Mucosa of descending colon (tissue), 3 donors: ENCODE measurements around the gene CYB561D1. TPM values are rescaled to one million over a fixed set of nuclear protein-coding genes. Genes with fewer than 3 reads are reported as not detected.

Experiments used
- ATAC-seq: fragments of 200-7000 bp; cut with Tn5 transposase; one replicate; pipeline ENCODE4 v1.9.1; 2020; ENCODE audit warnings: mild to moderate bottlenecking, moderate library complexity
- DNase-seq, 3 donors: peaks; one replicate each; pipeline ENCODE4 v3.0.0-alpha.2; 2020
- H3K36me3 ChIP-seq: fragments of 200-600 bp; one replicate; pipeline ENCODE4 v1.8.0; 2021; ENCODE audit warnings: low read depth, mild to moderate bottlenecking
- H3K4me1 ChIP-seq: fragments of 200-600 bp; one replicate; pipeline ENCODE4 v1.8.0; 2021; ENCODE audit warnings: low read depth, mild to moderate bottlenecking
- H3K4me3 ChIP-seq: fragments of 200-600 bp; one replicate; pipeline ENCODE4 v1.8.0; 2021; ENCODE audit warnings: mild to moderate bottlenecking
- H3K9me3 ChIP-seq: fragments of 200-600 bp; one replicate; pipeline ENCODE4 v1.8.0; 2021; ENCODE audit warnings: mild to moderate bottlenecking
- intact Hi-C, 2 donors: fragments of 100-400 bp; cut with DNase I in 1 of 2; cut with micrococcal nuclease in 1 of 2; formaldehyde crosslinking; loops; one replicate each; pipeline versions ENCODE4 v1.11.0 to v1.11.1; 2022; cut with DNase I, micrococcal nuclease
- total RNA-seq, 3 donors: library from RNA; stranded (reverse); fragmentation: NEBNext Ultra II Directional in 2 of 3; extraction: Animal tissue kit (Norgen Biotek cat#: 25700) in 2 of 3; gene quantifications; one replicate each; pipeline versions ENCODE4 v1.2.1 to v1.2.4, GENCODE V29; 2021 to 2023
- TF ChIP-seq, protein P1 (sequence below): fragments of 200-600 bp; IDR thresholded peaks from one replicate; pipeline ENCODE4 v1.8.0; 2022; ENCODE audit warnings: antibody characterized with exemption, mild to moderate bottlenecking
- donor health status: DM: no; HTN: no; CAD: no; lungs with moderate emphysema.
- donor health status: DM: no; HTN: no; CAD: no.
- donor health status: DM: no; HTN: yes; CAD: no.

CYB561D1 gene
- total RNA-seq, 3 donors from 2014 or later, result 16.0 to 18.7 (median 18.1) TPM

DNA sequence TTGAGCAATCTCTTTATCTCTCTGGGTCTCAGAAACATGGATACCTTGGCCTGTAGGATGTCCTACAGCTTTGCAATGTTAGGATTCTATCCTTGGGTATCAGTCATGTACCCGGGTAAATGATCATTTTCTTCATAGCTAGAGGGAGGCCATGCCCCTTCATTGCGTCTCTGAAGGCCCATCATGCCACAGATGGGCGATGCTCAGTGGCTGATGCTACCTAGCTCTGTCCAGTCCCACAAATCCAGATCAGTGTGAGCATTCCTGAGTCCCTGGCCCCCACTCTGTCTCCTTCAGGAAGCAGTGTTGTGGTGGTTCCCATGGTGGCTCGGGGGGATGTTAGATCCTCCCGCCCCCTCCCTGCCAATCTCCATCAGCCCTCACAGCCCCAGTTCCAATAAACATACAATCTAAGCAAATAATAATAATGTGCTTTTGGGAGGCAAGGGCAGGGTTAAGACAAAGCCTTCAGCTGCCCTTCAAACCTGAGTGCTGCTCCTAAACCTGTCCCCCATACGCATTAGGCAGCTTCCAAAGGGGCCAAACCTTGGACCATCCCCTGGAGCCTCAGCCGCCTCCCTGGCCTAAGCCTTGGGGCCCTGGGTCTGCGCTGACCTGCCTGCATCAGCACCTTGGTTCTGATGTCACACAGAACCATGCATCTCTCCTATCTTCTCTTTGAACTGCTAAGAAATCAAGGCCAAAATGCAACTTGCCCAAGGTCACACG lies 45.1 kb downstream of the CYB561D1 start:
- ATAC-seq (no peak), DNase-seq (no peak)
- intact Hi-C loops, result no loop called here
- H3K4me3 ChIP-seq, result no peak overlapping the region
- no peaks in the 10 kb centered on the region for H3K9me3 ChIP-seq
- no peaks in the 10 kb centered on the region for H3K4me1 ChIP-seq
- TF ChIP-seq, protein P1, sequence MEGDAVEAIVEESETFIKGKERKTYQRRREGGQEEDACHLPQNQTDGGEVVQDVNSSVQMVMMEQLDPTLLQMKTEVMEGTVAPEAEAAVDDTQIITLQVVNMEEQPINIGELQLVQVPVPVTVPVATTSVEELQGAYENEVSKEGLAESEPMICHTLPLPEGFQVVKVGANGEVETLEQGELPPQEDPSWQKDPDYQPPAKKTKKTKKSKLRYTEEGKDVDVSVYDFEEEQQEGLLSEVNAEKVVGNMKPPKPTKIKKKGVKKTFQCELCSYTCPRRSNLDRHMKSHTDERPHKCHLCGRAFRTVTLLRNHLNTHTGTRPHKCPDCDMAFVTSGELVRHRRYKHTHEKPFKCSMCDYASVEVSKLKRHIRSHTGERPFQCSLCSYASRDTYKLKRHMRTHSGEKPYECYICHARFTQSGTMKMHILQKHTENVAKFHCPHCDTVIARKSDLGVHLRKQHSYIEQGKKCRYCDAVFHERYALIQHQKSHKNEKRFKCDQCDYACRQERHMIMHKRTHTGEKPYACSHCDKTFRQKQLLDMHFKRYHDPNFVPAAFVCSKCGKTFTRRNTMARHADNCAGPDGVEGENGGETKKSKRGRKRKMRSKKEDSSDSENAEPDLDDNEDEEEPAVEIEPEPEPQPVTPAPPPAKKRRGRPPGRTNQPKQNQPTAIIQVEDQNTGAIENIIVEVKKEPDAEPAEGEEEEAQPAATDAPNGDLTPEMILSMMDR, result no peak
- no peaks in the 10 kb centered on the region for H3K36me3 ChIP-seq

- Histone ChIP-seq H3K4me1 (no peaks in the 10 kb centered on the region), H3K4me3 (no peak within 1 kb of the TSS), H3K9me3 (no peaks in the 10 kb centered on the region), H3K36me3 (no peaks in the 10 kb centered on the region)
- TF ChIP-seq, protein P1, result no peak
- ATAC-seq (no peak), DNase-seq (no peak)
- intact Hi-C loops, result loop anchor here (5.0 to 10.0 kb wide), 4 partner anchors 95 to 445 kb away; partner anchors contain the start of genes AHCYL1 (in 1 of the 2) and EPS8L3 (in 1 of the 2)
Measured at GRCh38 chr1:109539676-109540075, 45.8 kb downstream of the CYB561D1 start, which contains the start of gene GPR61. GPR61 (plus strand) TSS chr1:109539872; CDS start chr1:109543023, 3,151 bp downstream.

DNA sequence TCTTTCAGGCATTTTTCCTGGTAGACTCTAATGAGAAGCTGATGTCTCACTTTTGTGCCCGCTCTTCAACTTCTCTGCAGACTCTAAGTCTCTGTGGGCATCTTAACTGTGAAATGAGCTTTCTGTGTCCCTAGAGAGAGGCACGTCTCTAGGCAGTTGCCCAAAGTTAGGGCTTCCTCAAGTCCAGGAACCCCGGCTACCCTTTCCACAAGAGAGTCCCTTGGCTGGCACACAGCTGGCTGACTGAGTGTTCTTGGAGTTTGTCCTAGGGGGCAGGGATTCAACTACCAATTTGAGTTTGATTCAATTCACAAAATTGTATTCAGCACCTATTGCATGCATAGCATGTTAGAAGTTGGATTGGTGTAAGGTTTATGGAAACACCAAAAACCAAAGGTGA lies 47.2 kb downstream of the CYB561D1 start:
- TF ChIP-seq, protein P1, result no peak
- ATAC-seq (no peak), DNase-seq (no peak)
- Histone ChIP-seq H3K4me1 (no peaks in the 10 kb centered on the region), H3K9me3 (no peaks in the 10 kb centered on the region), H3K4me3 (no peak overlapping the region), H3K36me3 (no peaks in the 10 kb centered on the region)
- intact Hi-C loops, result loop anchor here (5.0 to 10.0 kb wide), 4 partner anchors 94 to 444 kb away; partner anchors contain the start of genes AHCYL1 (in 1 of the 2) and EPS8L3 (in 1 of the 2)

DNA sequence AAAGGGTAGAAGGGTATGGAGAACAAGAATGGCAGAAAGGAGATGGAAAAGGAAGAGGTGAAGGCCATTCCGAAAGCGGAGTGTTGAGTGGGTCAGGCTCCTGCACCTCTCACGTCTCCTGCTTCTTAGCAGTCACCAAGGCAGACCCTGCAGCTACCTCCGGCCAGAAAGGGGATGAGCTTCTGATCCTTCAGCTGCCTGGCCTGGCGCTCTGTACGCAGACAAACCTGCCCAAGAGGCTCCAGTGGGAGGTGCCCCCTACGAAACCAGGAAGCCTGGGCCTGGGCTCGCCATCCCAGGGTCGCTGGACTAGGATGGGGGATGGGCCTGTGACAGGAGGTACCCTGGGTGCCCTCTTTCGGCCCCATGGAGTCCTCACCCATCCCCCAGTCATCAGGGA lies 48.8 kb downstream of the CYB561D1 start:
- no peak for DNase-seq

DNA sequence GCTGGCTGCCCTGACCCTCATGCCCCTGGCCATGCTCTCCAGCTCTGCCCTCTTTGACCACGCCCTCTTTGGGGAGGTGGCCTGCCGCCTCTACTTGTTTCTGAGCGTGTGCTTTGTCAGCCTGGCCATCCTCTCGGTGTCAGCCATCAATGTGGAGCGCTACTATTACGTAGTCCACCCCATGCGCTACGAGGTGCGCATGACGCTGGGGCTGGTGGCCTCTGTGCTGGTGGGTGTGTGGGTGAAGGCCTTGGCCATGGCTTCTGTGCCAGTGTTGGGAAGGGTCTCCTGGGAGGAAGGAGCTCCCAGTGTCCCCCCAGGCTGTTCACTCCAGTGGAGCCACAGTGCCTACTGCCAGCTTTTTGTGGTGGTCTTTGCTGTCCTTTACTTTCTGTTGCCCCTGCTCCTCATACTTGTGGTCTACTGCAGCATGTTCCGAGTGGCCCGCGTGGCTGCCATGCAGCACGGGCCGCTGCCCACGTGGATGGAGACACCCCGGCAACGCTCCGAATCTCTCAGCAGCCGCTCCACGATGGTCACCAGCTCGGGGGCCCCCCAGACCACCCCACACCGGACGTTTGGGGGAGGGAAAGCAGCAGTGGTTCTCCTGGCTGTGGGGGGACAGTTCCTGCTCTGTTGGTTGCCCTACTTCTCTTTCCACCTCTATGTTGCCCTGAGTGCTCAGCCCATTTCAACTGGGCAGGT lies 49.5 kb downstream of the CYB561D1 start:
- ATAC-seq (no peak), DNase-seq (no peak)
- intact Hi-C loops, result loop anchor here (5.0 to 10.0 kb wide), 4 partner anchors 91 to 441 kb away; partner anchors contain the start of genes AHCYL1 (in 1 of the 2) and EPS8L3 (in 1 of the 2)
- H3K4me3 ChIP-seq, result no peak overlapping the region
- TF ChIP-seq, protein P1, result no peak
- peaks cover 14% of the 10 kb centered on the region for H3K4me1 ChIP-seq
- H3K9me3 ChIP-seq, result no peaks in the 10 kb centered on the region
- H3K36me3 ChIP-seq, result no peaks in the 10 kb centered on the region

More for the DNA sequence above, 48.8 kb downstream of the CYB561D1 start:
- Histone ChIP-seq H3K36me3 (no peaks in the 10 kb centered on the region), H3K4me1 (peaks cover 14% of the 10 kb centered on the region), H3K9me3 (no peaks in the 10 kb centered on the region), H3K4me3 (no peak overlapping the region)
- ATAC-seq, result no peak
- TF ChIP-seq, protein P1, result no peak
- intact Hi-C loops, result loop anchor here (5.0 to 10.0 kb wide), 4 partner anchors 92 to 442 kb away; partner anchors contain the start of genes AHCYL1 (in 1 of the 2) and EPS8L3 (in 1 of the 2)
